ENCODE data around the gene USE1. TPM values are rescaled to one million over a fixed set of nuclear protein-coding genes. Genes with fewer than 3 reads are reported as not detected.

USE1 gene
- total RNA-seq, 1 donor from 2014 or later, result 19.8 TPM

- peaks cover 36% of the 10 kb centered on the region for H4K20me1 ChIP-seq (ENCODE audit: insufficient read depth, low read length)
- Mint-ChIP-seq H3K4me1 (ENCODE audit: low read depth, unreplicated experiment) (no peaks in the 10 kb centered on the region), H3K27ac (ENCODE audit: unreplicated experiment) (no peak overlapping the region), H3K36me3 (ENCODE audit: low read depth, unreplicated experiment) (peaks cover 13% of the 10 kb centered on the region), H3K9me3 (ENCODE audit: unreplicated experiment) (no peaks in the 10 kb centered on the region), H3K27me3 (ENCODE audit: low read depth, unreplicated experiment) (no peaks in the 10 kb centered on the region), H3K4me3 (ENCODE audit: unreplicated experiment) (peak overlapping the region; percentile 66)
- peaks cover 14% of the 10 kb centered on the region for H3K4me1 ChIP-seq (ENCODE audit: insufficient read depth, low read length)
- H3K4me3 ChIP-seq (ENCODE audit: insufficient read depth, low read depth, low read length), result no peak overlapping the region
- H3K36me3 ChIP-seq (ENCODE audit: insufficient read depth, low read length), result peaks cover 4% of the 10 kb centered on the region
- no peak overlapping the region for H3K27ac ChIP-seq (ENCODE audit: low read depth, low read length)
- TF ChIP-seq EZH2 (IDR thresholded peaks at IDR 0.05; ENCODE audit: insufficient read depth, low read length) (no peak), CTCF (IDR thresholded peaks at IDR 0.05; ENCODE audit: insufficient read depth, low read depth, low read length) (no peak)
- FAIRE-seq (no peak), DNase-seq (ENCODE audit: low read depth) (no peak)
- no peak overlapping the region for H3K4me2 ChIP-seq (ENCODE audit: low read length)
- no peak overlapping the region for H3K9ac ChIP-seq (ENCODE audit: low read length)
- no peaks in the 10 kb centered on the region for H3K9me3 ChIP-seq (ENCODE audit: insufficient read depth, low read depth, low read length)
- peaks cover 24% of the 10 kb centered on the region for H3K79me2 ChIP-seq (ENCODE audit: insufficient read depth, low read length)
- no peaks in the 10 kb centered on the region for H3K27me3 ChIP-seq (ENCODE audit: insufficient read depth, low read length)
- no peak overlapping the region for H2AFZ ChIP-seq (ENCODE audit: low read depth, low read length)
Observed at GRCh38 chr19:17236811-17237543, 21.8 kb downstream of the USE1 start.

GRCh38 chr19:17237747-17238706 is 22.9 kb downstream of the USE1 start:
- Histone ChIP-seq H4K20me1 (ENCODE audit: insufficient read depth, low read length) (peaks cover 42% of the 10 kb centered on the region), H3K4me1 (ENCODE audit: insufficient read depth, low read length) (peaks cover 14% of the 10 kb centered on the region), H2AFZ (ENCODE audit: low read depth, low read length) (no peak overlapping the region), H3K79me2 (ENCODE audit: insufficient read depth, low read length) (peaks cover 31% of the 10 kb centered on the region), H3K27ac (ENCODE audit: low read depth, low read length) (no peak overlapping the region), H3K4me3 (ENCODE audit: insufficient read depth, low read depth, low read length) (no peak overlapping the region), H3K4me2 (ENCODE audit: low read length) (no peak overlapping the region), H3K27me3 (ENCODE audit: insufficient read depth, low read length) (no peaks in the 10 kb centered on the region), H3K9ac (ENCODE audit: low read length) (no peak overlapping the region), H3K36me3 (ENCODE audit: insufficient read depth, low read length) (no peaks in the 10 kb centered on the region), H3K9me3 (ENCODE audit: insufficient read depth, low read depth, low read length) (no peaks in the 10 kb centered on the region)
- TF ChIP-seq EZH2 (IDR thresholded peaks at IDR 0.05; ENCODE audit: insufficient read depth, low read length) (no peak), CTCF (IDR thresholded peaks at IDR 0.05; ENCODE audit: insufficient read depth, low read depth, low read length) (no peak)
- FAIRE-seq, result no peak
- peaks cover 4% of the 10 kb centered on the region for H3K4me1 Mint-ChIP-seq (ENCODE audit: low read depth, unreplicated experiment)
- peak overlapping the region; percentile 34 for H3K4me3 Mint-ChIP-seq (ENCODE audit: unreplicated experiment)
- peaks cover 15% of the 10 kb centered on the region for H3K36me3 Mint-ChIP-seq (ENCODE audit: low read depth, unreplicated experiment)
- H3K27me3 Mint-ChIP-seq (ENCODE audit: low read depth, unreplicated experiment), result no peaks in the 10 kb centered on the region
- H3K27ac Mint-ChIP-seq (ENCODE audit: unreplicated experiment), result no peak overlapping the region
- DNase-seq (ENCODE audit: low read depth), result no peak
- no peaks in the 10 kb centered on the region for H3K9me3 Mint-ChIP-seq (ENCODE audit: unreplicated experiment)
